ENCODE data around the gene DNAJC5. TPM values are rescaled to one million over a fixed set of nuclear protein-coding genes. Genes with fewer than 3 reads are reported as not detected.

Gene DNAJC5
- total and polyA plus RNA-seq, 9 of the 15 experiments (the other 6 are each of a cell fraction or from before 2014, with no cell fraction given): 0.95 to 42.8 (median 23.4) TPM

- TF ChIP-seq PREB (CRISPR knock-in tag; IDR thresholded peaks at IDR 0.05) (no peak), KDM1A (IDR thresholded peaks at IDR 0.05) (no peak), SIN3B (IDR thresholded peaks at IDR 0.05; ENCODE audit: low read depth) (peak; percentile 88), TRIM24 (IDR thresholded peaks at IDR 0.05) (no peak; a peak in 1 of 4 replicates), KHSRP (IDR thresholded peaks at IDR 0.05) (0 out of 2 replicates have a peak, but pooled peaks have one; percentile 19), HEY1 (CRISPR knock-in tag; IDR thresholded peaks at IDR 0.05; ENCODE audit: borderline replicate concordance) (no peak), ZNF311 (CRISPR knock-in tag; IDR thresholded peaks at IDR 0.05) (no peak), TAF7 (tag; IDR thresholded peaks at IDR 0.05) (0 out of 2 replicates have a peak, but pooled peaks have one; percentile 34), ZBTB2 (IDR thresholded peaks at IDR 0.05) (no peak; the same call in 1 of the 2 replicates), ZNF316 (IDR thresholded peaks at IDR 0.05) (no peak), ZBTB17 (CRISPR knock-in tag; IDR thresholded peaks at IDR 0.05) (no peak), SMAD4 (CRISPR knock-in tag; conservative IDR thresholded peaks at IDR 0.05) (peak; percentile 42; the same call in 1 of the 2 replicates), SREBF1 (IDR thresholded peaks at IDR 0.05; ENCODE audit: borderline replicate concordance, low read depth, low read length) (no peak), ZSCAN29 (IDR thresholded peaks at IDR 0.05) (0 out of 2 replicates have a peak, but pooled peaks have one; percentile 32), ZEB2 (IDR thresholded peaks at IDR 0.05) (no peak), CBX5 (IDR thresholded peaks at IDR 0.05; ENCODE audit: borderline replicate concordance, low read depth) (no peak), POLR2G (IDR thresholded peaks at IDR 0.05; ENCODE audit: low read depth, low read length) (peak; percentile 99), L3MBTL2 (IDR thresholded peaks at IDR 0.05) (peak; percentile 97), THAP12 (CRISPR knock-in tag; IDR thresholded peaks at IDR 0.05) (peak; percentile 25; the same call in 1 of the 2 replicates), MXI1 (IDR thresholded peaks at IDR 0.05; ENCODE audit: low read depth, low read length) (peak; percentile 84), MNT (conservative IDR thresholded peaks at IDR 0.05) (peak; percentile 99), SMARCA5 (IDR thresholded peaks at IDR 0.05) (no peak), TFAM (CRISPR knock-in tag; conservative IDR thresholded peaks at IDR 0.05) (no peak), ZNF778 (CRISPR knock-in tag; IDR thresholded peaks at IDR 0.05) (no peak)
Measured at GRCh38 chr20:63864978-63865640, 29.8 kb upstream of the DNAJC5 start, which contains the start of gene TPD52L2 (continued).
